Eye (tissue), 1 donor: ENCODE data around the gene HES7.

Source experiments
- DNase-seq: peaks from one replicate; pipeline ENCODE4 v3.0.0-alpha.2; 2015

The HES7 gene

GRCh38 chr17:8142887-8143580 is 19.1 kb upstream of the HES7 start:
- no peak for DNase-seq

DNA sequence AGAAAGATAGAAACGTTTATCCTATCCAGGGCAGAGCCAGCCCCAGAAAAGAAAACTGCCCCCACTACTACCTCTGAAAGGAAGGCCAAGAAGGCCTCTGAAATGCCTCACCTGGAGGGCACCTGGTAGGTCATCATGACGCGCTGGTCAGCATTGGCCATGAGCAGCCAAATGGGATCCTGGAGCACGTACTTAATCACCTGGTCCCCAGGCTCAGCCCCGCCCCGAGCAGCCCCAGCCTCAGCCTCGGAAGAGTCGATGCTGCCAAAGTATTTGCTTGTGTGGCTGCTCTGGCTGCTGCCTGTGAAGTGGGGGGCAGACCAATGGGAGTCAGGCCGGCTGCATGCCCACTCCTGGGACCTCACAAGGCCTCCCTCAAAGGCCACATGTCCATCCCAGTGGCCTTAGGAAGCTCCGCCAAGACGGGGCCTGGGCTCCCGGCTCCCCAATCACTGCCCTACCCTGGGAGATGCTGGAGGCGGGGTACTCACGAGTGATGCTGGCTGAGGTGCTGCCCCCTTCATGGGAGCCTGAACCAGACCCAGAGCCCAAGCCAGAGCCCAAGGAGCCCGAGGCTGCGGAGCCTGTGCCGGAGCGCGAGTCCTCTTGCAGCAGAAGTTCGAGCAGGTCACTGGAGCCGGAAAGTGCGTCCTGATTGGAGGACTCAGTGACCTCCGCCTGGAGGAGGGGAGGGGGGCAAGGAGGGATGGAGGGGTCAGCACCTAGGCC is 18.4 kb upstream of the HES7 start:
- DNase-seq = no peak

GRCh38 chr17:8141741-8142140 is 17.8 kb upstream of the HES7 start:
- DNase-seq = no peak

DNA sequence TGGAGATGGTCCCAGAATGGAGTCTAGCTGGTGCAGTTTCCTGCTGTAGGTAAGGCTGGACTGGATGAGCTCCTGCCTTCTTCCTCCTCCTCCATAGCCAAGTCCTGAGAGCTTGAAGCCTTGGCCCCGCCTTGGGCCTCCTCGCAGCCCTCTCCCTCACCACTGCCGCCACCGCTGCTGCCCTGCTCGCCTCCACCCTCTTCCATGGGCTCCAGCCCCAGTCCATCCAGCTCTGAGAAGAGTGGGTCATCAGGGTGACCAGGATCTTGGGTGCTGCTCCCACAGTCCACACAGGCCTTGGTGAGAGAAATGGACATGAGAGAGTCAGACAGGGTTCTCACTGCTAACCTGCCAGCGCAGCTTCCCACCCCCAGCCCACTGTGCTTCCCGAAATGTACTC is 17.1 kb upstream of the HES7 start:
- no peak for DNase-seq

DNA sequence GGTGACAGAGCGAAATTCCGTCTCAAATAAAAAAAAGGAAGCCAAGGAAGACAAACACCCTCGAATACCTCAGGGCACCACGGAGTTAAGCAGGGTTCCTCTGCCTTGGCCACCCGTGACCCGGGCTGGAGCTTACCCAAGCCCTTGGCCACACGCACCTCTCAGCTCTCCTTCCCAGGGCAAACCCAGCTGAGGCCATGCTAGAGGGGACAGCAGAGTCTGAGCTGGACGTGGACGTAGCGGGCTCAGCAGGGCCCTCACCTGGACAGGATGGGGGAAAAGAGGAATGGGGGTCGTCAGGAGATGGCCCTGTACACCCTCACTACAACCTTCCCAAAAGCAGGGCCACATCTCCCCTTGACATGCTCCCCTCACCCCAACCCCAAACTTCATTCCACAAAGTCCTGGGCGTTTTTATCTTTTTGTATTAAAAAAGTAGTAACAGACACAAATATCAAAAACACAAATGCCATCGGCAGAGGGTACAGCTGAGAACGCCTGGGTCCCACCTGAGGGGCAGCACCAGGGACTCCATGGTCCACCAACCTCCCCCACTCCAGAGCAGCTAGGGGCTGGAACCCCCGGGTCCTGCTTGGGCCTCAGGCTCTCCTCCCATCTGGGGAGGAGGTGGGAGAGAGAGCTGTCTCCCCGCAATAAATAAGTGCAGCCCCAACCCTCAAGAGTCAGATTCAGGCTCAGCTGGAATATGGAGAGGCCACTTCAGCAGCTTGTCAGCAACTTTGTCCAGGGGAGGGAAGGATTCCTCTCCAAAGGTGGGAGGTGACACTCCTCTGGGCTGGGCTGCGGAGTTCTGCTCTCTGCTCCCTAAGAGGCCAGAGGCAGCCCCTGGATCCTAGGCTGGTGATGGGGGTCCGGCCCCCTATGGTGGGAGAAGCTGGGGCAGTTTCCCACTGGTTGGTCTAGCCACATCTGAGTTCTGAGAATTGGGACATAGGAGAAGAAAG is 16.4 kb upstream of the HES7 start:
- DNase-seq = no peak

DNA sequence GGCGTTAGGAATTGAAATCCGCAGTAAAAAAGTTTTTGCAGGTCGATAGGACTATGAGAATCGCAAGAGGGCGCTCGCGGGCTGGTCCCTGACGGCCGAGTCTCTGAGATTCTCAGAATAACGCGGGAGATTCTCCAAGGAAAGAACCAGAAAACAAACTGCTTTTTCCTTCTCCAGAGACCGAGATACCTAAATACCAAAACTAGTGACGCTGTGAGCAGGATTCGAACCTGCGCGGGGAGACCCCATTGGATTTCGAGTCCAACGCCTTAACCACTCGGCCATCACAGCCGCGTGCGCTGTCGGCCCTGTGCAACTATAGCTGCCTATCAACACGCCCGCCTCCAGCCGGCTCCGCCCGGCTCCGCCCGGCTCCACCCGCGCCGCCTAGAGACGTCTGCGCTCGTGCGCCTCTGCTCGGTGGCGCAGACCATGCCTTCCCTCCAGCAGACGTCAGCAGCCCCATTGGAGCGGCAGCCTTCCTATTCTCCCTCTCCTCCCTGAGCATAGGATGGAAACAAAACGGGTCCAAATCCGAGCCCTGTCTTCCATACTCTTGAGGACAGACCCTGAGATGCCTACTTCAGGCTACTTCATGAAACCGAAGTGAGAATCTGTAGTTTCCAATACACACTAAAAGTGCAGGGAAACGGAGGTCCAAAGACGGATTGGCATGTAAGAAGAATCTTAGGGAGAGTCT is 14.9 kb upstream of the HES7 start:
- DNase-seq = peak; percentile 99

GRCh38 chr17:8138374-8138671 is 14.4 kb upstream of the HES7 start:
- no peak for DNase-seq

DNA sequence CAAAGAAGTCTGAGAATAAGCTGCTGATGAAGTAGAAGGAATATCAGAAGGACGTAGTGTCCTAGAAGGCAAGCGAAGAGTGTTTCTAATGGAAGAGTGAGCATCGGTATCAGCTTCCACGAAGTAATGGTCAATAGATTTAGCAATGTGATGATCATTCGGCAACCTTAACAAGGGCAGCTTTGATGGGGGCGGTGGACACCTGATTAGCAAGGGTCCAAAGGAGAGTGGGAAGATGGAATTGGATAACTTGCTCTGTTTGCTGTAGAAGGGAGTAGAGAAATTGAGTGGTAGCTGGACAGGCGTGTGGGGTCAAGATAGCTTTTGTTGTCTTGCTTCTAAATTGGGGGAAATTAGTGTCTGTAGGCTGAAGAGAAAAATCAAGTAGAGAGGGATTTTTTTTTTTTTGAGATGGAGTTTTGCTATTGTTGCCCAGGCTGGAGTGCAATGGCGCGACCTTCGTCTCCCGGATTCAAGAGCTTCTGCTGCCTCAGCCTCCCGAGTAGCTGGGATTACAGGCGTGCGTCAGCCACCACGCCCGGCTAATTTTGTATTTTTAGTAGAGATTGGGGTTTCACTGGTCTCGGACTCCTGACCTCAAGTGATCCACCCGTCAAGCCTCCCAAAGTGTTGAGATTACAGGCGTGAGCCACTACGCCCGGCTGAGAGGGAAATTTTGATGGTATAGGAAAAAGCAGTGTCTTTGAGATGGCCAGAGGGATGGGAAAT is 13.9 kb upstream of the HES7 start:
- DNase-seq = no peak

- no peak for DNase-seq
These were observed 10.0 kb upstream of the HES7 start for GRCh38 chr17:8133941-8134340.

GRCh38 chr17:8133399-8133798 is 9.5 kb upstream of the HES7 start:
- DNase-seq = no peak

GRCh38 chr17:8131844-8132441 is 8.0 kb upstream of the HES7 start:
- no peak for DNase-seq

DNA sequence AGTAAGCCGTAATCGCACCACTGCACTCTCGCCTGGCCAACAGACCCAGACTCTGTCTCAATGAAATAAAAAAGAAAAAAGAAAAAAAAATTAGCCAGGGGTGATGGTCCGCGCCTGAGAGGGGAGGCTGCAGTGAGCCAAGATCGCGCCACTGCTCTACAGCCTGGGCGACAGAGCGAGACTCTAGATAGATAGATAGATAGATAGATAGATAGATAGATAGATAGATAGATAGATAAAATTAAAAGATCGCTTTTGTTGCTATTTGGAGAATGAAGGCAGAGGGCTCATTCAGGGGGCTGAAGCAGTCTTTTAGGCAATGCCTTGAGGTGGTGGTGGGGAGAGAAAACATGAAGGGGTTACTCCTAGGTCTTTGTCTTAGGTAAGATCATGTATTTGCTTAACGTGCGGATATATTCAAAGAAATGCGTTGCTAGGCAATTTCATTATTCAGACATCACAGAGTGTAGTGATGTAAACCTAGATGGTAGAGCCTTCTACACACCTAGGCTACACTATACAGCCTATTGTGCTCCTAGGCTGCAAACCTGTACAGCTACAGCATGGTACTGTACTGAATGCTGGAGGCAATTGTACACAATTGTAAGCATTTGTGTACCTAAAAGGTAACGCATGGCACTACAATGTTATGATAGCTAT is 4.3 kb upstream of the HES7 start:
- DNase-seq = no peak

GRCh38 chr17:8126491-8127066 is 2.7 kb upstream of the HES7 start:
- DNase-seq = peak; percentile 76

DNA sequence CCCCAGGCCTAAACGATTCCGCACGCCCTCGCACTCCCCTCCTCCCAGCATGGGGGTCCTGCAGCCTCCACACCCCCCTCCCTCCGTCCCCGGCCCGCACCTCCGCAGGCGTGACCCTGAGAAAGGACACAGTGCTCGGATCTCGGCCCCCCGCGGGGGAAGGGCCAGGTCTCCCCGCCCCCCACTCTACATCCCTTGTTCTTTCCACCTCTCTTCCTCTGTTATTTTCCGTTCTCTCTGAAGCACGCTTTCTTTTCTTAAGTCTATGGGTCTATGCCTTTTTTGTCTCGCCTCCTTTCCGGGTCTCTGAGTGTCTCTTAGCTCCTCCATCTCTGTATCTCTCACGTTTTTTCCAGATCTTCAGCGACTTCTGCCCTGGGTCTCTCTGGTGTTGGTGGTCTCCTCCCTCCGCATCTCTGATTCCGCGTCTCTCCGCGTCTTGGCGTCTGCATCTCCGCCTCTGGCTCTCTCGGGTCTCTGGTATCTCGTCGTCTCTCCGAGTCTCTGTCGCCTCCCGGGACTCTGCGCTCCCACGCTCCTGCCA is 2.1 kb upstream of the HES7 start:
- peak; percentile 80 for DNase-seq

DNA sequence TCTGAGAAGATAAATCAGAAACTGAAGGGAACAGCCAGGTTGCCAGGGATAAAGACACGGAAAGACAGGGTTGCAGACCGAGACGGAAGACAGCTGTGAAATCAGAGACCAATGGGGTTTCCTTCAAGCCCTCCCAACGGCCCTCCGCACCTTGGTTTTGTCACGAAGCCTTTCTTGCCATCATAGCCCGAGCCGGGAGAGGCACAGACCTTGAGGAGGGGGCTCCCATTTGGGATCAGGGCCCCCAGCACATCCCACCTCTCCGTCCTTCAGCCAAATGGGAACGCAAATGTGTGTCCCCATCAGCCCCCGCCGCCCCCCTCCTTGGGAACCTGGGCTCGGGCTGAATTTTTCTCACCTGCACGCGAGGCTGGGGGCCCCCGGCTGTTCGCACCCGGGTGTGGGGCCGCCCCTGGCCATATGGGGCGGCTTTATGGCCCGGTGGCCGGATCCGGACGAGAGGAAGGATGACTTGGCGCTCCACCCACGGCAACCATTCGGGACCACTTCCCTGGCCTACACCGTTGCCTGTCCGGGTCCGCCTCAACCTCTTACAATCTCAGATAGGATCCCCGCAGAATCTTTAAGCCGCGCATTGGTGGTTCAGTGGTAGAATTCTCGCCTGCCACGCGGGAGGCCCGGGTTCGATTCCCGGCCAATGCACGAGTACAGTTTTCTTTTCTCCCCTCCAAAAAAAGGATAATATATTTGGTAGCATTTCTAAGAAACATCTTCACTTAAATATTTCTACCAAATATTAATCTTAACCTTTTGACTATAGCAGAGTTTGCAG is 1.4 kb upstream of the HES7 start:
- DNase-seq = peak; percentile 97

- DNase-seq = peak; percentile 63
These were observed 646 bp upstream of the HES7 start for GRCh38 chr17:8124350-8125153.

GRCh38 chr17:8122924-8123694 is 797 bp downstream of the HES7 start:
- peak; percentile 66 for DNase-seq

- peak; percentile 61 for DNase-seq
These were observed 1.4 kb downstream of the HES7 start for GRCh38 chr17:8122422-8122923.
